Stimulated activated CD8-positive, alpha-beta memory T cell treated with anti-CD3 and anti-CD28 coated beads, Interleukin-12 subunit alpha, Interleukin-12 subunit beta, amount 100 ng/mL, for 24 hours (primary cell): ENCODE data around the gene HHATL.

Experiments used
- DNase-seq: peaks from one replicate; pipeline ENCODE4 v3.0.0-alpha.2; 2020; ENCODE audit errors: extremely low read depth

Gene HHATL, protein sequence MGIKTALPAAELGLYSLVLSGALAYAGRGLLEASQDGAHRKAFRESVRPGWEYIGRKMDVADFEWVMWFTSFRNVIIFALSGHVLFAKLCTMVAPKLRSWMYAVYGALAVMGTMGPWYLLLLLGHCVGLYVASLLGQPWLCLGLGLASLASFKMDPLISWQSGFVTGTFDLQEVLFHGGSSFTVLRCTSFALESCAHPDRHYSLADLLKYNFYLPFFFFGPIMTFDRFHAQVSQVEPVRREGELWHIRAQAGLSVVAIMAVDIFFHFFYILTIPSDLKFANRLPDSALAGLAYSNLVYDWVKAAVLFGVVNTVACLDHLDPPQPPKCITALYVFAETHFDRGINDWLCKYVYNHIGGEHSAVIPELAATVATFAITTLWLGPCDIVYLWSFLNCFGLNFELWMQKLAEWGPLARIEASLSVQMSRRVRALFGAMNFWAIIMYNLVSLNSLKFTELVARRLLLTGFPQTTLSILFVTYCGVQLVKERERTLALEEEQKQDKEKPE

DNA sequence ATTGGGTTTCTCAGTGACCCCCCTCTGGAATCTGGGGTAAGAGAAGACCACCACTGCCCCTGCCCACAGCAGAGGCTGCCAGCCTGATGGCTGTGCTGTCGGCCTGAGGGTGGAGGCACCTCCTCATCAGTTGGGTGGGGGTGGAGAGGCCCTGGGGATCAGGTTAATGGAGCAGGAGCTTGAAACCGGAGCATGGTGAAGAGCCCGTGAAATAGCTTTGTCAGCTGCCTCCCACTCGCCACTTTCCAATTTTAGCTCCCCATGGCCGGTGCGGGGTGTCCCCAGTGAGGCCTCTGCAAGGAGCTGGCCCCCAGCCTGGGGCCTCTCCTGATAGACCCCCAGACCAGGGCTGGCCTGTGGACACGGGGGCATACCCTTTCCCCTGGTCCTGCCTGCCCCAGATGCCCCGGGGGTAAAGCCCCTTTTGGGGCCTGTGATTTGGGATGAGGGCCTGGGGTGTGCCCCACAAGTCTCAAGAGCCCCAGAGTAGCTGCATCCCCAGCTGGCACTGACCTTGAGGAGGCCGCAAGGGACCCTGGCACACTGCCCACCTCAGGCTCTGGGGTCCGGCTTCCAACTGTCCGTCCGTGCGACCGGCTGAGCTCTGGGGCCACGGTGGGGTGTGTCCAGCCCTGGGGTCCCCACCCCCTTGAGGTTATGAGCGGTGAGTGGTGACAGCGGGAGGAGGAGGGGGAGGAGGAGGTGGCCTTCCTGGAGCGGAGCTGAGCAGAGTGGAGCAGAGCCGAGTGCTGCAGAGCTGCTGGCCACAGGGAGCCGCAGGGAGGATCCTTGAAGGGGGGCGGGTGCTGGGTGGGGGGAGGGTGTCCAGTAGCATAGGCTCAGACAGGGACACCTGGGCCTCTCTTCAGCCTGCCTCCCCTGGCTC, at the start of gene HHATL:
Gene HHATL (minus strand): TSS at position 733 of the 886 bp plus-strand sequence. CDS start 1,972 bp downstream, outside the sequence.
- no peak for DNase-seq

DNA sequence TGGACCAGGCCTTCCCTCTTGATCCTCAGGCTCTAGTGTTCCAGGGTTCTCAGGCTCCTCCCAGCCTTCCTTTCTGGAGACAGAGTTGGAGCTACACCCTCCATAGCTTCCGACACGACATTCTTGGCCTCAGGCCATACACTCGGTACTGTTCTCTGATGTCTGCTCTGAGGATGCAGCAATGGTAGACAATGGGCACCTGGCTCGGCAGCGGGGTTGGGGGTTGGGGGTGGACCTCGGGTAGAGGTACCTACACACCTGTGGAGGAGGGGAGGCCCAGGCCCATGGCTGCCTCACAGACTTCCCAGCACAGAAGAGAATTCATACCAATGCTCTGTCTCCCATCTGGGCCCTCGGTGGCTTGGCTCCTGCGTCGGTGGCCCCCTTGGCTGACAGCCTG, 49.0 kb upstream of the HHATL start:
- DNase-seq: no peak

DNA sequence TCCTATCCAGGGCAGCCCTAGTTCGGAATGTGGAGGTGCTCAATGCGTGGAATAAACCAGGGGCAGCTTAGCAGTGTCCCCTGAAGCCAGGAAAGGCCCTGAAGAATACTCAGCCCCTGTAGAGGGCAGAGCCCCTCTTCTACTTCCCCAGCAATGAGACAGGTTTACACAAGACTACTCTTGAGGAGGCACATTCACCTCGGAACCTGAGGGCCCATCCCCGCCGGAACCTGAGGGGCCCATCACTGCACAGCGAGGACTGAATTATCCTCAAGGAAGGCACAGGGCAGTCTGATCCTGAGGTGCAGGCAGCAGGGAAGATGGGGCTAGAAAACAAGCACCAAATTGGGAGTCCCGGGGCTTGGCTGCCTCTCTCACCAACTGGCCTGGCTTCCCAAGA, 48.2 kb upstream of the HHATL start:
- no peak for DNase-seq

DNA sequence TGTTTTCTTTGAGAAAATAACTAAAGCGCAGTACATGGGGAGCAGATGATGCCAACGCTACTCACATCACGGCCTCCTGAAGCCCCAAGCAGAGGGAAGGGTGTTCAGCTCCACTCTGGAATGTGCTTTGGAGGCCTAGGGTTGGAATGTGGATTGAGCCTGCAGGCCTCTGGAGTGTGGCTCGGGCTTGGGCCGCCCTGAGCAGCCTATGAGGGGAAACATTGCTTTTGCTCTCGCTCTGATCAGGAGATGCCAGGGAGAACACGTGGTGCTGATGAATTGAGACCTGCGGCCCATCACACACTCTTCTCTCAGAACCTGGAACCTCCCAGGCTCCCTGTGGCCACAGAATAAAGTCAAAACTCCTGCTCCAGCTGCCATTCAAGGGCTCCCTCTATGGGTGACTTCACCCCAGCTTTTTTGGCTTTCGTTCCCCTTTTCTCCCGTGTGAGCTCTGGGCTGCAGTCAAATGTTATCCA, 47.2 kb upstream of the HHATL start:
- DNase-seq: no peak

DNA sequence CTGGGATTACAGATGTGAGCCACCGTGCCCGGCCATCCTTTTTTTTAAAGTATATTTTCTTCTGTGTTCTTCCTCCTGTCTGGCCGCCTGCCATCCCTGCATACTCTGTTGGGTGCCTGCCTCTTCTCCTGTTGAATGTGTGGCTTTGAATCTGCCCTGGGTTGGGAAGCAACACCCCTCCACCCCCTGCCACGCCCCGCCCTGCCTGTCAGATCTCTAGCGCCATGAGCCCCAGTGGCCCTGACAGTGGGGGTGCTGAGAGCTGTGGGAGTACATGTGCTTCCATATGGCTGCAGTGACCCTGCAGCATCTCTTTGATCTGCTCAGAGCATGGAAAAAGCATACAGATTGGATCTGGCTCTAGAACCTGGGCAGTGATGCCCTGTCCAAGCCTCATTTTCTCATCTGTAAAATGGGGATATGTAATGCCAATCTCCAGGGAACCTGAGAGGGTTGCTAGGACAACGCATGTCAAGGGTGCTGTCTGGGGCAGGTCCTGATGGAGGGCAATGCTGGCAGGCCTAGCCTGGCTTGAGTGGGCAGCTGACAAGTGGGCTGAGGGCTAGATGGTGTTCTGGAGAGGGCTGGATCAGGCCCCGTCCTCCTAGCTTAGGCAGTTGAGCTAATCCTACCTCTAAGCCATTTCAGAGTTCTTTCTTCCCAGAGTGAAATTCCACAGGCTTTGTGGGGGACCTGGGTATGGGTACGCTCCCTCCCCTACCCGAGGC, 46.6 kb upstream of the HHATL start:
- DNase-seq: no peak

DNA sequence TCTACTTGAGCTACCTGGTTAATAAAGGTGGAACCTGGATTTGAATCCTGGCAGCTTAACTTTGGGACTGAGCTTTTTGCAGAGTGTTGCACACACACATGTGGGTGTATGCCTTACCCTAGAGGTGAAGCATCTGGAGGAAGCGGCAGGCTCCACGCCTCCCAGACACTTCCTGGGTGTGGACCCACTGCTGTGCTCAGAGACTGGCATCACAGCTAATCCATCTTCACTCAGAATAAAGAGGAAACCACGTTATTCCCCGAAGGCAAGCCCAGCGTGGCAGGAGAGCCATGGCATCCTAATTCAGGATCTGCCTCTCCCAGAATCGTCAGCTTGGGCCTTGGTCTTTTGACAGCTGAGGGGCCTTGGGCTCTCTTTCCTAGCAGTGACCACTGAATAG, 45.0 kb upstream of the HHATL start:
- no peak for DNase-seq

DNA sequence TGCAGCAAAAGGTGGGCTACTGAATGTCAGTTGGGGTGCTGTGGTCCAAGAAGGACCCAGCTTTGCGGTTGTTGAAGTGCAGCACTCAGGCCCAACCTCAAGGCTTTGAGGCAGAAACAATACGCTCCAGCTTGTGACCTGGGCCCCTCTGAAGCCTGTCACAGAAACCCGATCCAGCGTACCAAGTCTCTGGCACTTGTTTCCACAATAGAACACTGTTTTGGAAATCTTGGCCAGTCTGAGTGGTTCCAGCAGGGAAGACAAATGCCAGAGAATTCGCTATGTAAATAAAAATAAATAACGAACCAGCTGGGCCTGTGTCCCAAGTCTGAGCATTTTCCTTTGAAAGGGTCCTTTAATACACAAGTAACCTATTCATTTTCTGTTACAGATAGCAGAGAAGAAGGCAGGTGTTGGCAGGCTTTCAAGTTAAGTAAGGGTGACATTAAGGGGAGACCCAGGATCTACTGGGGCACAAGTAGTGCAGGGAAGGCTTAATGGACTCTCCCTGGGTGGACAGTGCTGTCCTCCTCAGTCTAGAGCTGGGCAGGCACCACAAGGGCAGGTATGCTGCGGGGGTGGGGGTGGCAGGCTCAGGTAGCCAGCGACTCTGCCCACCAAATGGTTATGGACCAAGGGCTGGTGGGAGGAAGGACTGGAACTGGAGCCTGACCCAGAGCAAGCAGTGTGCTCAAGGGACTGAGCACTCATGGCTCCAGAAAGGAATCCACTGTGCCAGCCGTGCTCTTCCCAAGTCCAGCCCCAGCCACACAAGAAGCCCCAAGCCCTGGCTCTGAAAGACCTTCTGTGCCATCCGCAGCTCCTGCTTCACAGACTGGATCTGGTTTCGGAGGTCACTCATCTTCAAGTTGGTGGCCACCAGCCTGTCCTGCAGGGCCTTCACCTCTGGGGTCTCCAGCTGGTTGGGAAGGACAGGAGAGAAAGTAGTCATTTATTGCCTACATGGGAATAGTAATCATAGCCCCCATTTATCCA, 44.2 kb upstream of the HHATL start:
- no peak for DNase-seq

DNA sequence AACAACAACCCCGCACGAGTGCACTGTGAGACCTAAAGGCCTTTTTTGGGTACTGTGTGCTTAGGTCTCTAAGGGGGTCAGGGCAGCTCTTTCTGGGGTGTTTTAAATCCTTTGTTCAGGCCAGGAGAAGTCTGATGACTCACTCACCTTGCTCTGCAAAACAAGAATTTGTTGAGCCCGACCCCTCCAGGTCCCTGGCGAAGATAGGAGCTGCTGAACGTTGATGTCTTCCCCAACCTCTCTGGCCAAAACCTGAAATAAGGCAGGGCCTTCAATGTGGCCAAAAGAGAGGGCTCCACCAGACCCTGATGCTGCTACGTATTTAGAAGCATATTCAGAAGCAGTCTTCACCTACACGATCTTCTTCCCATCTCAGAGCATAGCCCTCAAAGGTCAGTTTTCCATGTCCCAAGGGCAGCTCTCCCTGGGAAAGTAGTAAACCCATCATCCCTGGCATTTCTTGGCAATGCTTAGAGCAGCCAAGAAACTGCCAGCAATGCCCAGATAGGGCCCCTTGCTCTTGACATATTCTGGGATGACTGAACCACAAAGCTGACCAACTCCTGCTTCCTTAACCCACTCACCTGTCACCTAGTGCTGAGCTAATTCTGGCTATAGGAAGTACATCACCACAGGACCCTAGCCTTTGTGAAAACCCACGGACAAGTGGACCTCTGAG, 43.3 kb upstream of the HHATL start:
- no peak for DNase-seq

DNA sequence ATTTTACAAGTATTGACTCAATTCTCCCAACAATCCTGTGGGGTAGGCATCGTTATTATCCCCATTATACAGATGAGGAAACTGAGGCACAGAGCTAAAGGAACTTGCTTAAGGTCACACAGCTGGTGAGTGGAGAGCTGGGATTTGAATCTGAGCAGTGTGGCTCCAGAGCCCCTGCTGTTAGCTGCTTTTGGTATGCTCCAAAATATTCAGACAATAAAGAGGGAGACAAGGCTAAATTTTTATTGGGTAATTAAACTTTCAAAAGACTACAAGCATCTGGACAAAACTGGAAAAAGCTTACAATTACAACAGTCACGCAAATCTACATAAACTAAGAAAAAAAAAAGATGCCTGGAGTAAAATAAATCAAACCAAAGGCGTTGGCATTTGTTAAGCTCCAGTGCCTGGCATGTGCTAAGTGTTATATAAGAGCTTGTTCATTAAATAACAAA, 42.7 kb upstream of the HHATL start:
- DNase-seq: no peak

DNA sequence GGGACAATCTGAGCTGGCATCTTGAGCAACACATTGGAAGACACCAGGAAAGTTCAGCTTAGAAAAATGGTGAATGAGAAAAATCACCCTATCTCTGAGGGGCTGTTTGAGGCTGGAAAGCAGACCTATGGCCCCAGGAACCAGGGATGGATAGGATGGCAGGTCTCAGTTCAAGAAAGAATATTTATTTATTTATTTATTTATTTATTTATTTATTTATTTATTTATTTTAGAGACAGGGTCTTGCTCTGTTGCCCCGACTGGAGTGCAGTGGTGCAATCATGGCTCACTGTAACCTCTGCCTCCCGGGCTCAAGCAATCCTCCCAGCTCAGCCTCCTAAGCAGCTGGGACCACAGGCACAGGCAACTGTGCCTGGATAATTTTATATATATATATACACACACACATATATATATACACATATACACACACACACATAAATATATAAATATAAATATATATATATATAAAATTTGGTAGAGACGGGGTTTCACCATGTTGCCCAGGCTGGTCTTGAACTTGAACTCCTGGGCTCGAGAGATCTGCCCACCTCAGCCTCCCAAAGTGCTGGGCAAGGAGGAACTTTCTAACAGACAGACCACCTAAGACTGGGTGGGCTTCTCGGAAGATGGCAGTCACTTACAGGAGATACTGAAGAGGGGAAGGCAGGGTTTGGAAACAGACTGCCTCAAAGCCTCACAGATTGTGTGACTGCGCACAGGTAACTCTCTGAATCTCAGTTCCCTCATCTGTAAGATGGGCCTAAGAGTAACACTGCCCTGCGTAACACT, 40.8 kb upstream of the HHATL start:
- no peak for DNase-seq

DNA sequence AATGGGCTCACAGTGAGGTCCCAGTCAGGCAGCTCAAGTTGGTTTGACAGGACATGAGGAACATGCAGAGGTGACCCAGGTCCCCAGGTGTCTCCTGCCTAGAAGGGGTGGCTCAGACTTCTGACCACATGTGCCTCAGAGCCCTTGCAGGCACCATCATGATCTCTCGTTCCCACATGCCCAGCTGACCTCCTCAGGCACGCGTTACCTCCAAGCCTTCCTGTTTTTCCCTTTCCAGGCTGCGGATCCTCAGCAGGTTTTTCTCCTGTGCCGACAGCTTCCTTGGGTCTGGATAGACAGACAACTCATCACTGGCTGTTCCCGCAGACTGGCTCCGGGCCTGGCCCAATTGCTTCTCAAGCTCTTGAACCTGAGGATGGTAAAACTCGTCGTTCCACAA, 40.1 kb upstream of the HHATL start:
- no peak for DNase-seq

DNA sequence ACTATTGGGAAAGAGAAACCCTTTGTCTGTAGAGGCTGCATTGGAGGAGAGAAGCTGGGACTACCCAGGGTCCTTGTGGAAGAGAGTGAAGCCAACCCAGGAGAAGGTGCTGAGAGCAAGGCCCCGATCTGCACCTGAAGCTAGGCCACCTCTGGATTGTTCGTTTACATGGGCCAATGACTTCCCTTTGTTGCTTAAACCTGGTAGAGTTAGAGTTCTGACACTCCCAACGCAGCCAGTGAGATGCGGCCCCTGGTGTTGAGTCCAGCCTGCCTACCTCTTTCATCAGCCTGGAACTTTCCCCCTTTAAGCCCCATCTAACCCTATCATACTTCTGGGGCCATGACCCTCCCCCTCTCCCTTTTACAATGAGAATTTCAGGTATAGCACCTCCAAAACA, 39.7 kb upstream of the HHATL start:
- no peak for DNase-seq

DNA sequence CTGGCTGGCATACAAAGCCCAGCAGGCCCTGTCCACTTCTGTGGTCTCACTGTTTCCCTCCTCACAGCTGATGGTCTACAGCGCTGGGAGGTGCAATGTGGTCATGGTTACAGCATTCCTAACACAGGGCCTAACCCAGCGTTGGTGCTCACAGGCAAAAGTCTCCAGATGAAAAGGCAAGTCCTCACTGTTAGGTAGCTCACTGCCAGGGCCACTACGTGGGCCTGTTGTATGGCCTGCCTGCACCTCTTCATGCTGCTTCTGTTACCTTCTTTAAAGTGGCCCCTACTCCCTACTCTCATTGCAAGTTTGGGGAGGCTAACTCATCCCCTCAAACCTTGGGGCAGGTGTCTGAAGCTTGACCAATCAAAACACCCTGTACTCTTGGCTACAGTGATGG, 39.2 kb upstream of the HHATL start:
- DNase-seq: no peak

DNA sequence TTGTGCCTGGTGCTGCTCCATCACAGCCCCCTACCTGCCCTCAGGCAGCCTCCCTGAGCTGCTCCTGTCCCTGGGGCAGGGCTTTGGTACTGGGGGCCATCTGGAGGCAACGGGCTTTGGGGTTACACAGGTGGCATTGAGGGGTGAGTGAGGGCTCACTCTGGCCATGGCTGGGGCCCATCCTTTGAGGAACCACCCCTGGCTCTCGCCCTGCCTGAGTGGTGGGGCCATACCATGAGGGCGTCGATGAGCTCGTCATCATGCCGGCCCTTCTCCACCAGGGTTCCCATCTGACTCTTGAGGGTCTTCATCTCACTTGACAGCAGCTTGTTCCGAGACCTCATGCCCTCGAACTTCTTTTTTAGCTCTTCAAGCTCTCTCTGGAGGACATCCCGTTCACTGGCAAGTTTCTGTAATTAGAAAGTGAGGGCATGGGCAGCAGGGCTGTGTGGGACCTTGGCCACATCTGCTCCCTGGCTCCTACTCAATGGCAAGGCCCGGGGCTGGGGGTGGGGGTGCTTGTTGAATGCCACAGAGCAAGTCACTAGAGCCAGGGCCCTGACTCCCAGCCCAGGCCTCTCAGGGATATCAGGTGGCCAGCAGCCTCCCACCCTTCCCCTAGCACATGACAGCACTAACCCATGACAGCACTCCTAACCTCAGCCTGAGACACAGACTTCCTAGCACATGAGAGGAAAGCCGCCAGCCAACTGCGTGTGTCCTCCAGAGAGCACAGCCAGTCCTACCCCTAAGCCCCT, 37.0 kb upstream of the HHATL start:
- DNase-seq: no peak

DNA sequence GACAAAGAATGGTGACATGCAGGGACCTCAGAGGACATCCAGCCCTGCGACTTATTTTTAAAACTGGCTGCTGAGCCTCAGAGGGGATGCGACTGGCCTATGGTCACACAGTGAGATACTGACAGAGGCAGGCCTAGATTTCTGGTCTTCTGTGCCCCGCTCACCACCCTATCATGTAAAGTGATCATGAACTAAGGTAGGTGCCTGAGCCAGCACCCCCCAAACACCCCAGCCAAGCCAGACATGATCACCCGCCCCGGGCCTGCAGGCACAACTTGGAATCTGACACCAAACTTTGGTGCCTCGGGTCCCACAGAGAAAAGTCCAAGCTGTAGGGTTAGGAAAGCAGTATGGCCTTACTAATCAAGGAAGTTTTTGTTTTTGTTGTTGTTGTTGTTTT, 33.9 kb upstream of the HHATL start:
- DNase-seq: no peak

DNA sequence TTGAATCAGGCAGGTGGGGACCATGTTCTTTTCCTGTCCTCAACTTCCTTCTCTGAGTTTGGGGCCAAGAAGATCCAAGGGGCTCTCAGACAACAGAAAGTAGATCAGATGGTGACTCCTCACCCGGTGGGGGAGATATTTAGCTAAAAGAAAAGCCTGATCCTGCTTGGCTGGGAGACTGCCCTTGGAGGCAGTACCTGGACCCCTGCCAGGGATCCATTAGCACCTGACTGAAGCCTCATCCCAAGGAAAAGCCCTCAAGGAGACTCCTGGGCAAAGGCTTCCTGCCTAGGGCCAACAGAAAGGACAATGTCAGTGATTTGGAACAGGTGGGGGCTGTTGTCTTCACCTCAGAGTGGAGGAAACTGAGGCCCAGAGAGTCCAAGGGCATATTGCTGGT, 33.5 kb upstream of the HHATL start:
- DNase-seq: no peak

DNA sequence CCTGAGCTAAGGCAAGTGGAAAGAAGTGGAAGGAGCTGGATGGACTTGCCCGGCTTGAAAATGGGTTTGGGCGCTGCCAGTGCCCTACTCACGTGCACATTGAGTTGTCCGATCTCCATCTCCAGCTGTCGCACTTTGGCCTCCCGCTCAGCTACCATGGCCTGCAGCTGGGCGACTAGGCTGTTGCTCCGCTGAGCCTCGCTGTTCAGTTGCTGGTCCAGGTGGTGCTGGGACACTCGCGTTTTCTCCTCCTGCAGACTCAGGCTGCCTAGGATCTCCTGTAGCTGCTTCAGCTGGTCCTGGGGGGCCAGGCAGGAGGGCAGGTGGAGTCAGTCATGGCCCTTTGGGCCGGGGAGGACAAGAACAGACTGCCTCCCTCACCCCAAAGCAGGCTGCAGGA, 33.0 kb upstream of the HHATL start:
- DNase-seq: no peak

DNA sequence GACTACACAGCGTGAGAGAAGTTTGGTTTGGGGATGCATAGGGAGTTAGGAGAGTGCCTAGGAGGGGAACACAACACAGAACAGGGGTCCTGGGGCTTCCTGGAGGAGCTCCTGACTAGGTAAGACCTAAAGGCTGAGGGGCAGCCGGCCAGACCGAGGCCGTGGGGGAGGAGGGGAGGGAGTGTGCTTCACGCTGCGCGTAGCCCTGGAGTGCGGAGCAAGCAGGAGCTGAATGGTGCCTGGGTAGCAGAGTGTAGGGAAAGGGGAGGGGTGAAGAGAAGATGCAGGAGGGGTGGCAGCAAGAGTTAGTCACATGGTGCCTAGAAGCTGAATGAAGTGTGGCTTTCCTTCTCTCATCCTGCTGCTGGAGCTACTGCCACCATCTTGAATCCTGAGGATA, 32.4 kb upstream of the HHATL start:
- no peak for DNase-seq
